SK-N-SH treated with all-trans-retinoic acid at 6 μM for 48 hours (cell line): ENCODE data around the gene CCNT1.

ENCODE experiments used
- ATAC-seq: fragments of 200-7000 bp; cut with Tn5 transposase; 3 replicates; pipeline ENCODE4 v1.9.1; 2020; ENCODE audit warnings: mild to moderate bottlenecking, moderate library complexity
- ARNTL ChIP-seq: fragments of 450-650 bp; formaldehyde crosslinking; IDR thresholded peaks from 2 replicates; pipeline ENCODE4 v1.5.0; 2020; ENCODE audit warnings: low read depth, mild to moderate bottlenecking, moderate library complexity, borderline replicate concordance
- BACH2 ChIP-seq: fragments of 250-450 bp; sonication (Bioruptor Pico); IDR thresholded peaks from 2 replicates; pipeline ENCODE4 v1.9.0; 2021; ENCODE audit warnings: mild to moderate bottlenecking, borderline replicate concordance
- CSDC2 ChIP-seq: fragments of 250-450 bp; sonication (Bioruptor Pico); IDR thresholded peaks from 2 replicates; pipeline ENCODE4 v1.5.0; 2020; ENCODE audit warnings: mild to moderate bottlenecking, moderate library complexity
- ESRRG ChIP-seq: fragments of 250-450 bp; sonication (Bioruptor Pico); IDR thresholded peaks from 2 replicates; pipeline ENCODE4 v1.6.1; 2021; ENCODE audit warnings: mild to moderate bottlenecking
- GLIS3 ChIP-seq: fragments of 250-450 bp; sonication (Bioruptor Pico); IDR thresholded peaks from 2 replicates; pipeline ENCODE4 v1.5.0; 2020; ENCODE audit warnings: mild to moderate bottlenecking, moderate library complexity
- ISL1 ChIP-seq: fragments of 250-450 bp; sonication (Bioruptor Pico); IDR thresholded peaks from 2 replicates; pipeline ENCODE4 v2.1.2; 2022; ENCODE audit warnings: mild to moderate bottlenecking, moderate library complexity
- OSR1 ChIP-seq: fragments of 250-450 bp; sonication (Bioruptor Pico); IDR thresholded peaks from 2 replicates; pipeline ENCODE4 v1.8.0; 2022; ENCODE audit warnings: moderate library complexity, mild to moderate bottlenecking, inconsistent platforms
- PATZ1 ChIP-seq: fragments of 250-450 bp; sonication (Bioruptor Pico); IDR thresholded peaks from 2 replicates; pipeline ENCODE4 v1.8.0; 2020; ENCODE audit warnings: mild to moderate bottlenecking, moderate library complexity, borderline replicate concordance
- POU6F1 ChIP-seq: fragments of 250-450 bp; sonication (Bioruptor Pico); IDR thresholded peaks from 2 replicates; pipeline ENCODE4 v1.8.0; 2021; ENCODE audit warnings: low read depth, mild to moderate bottlenecking, moderate library complexity, borderline replicate concordance
- PPARA ChIP-seq: fragments of 250-450 bp; sonication (Bioruptor Pico); IDR thresholded peaks from 2 replicates; pipeline ENCODE4 v1.5.0; 2020; ENCODE audit warnings: mild to moderate bottlenecking, borderline replicate concordance
- RARB ChIP-seq: fragments of 250-450 bp; sonication (Bioruptor Pico); IDR thresholded peaks from 2 replicates; pipeline ENCODE4 v1.8.0; 2021; ENCODE audit warnings: mild to moderate bottlenecking, moderate library complexity
- SNAI2 ChIP-seq: fragments of 250-450 bp; sonication (Bioruptor Pico); IDR thresholded peaks from 2 replicates; pipeline ENCODE4 v1.5.0; 2020; ENCODE audit warnings: mild to moderate bottlenecking, moderate library complexity
- TCF4 ChIP-seq: fragments of 250-450 bp; sonication (Bioruptor Pico); IDR thresholded peaks from 2 replicates; pipeline ENCODE4 v1.8.0; 2021; ENCODE audit warnings: mild to moderate bottlenecking, moderate library complexity, borderline replicate concordance
- TOX ChIP-seq: fragments of 250-450 bp; sonication (Bioruptor Pico); IDR thresholded peaks from 2 replicates; pipeline ENCODE4 v1.8.0; 2021; ENCODE audit warnings: mild to moderate bottlenecking, moderate library complexity, borderline replicate concordance
- TSHZ2 ChIP-seq: fragments of 250-450 bp; sonication (Bioruptor Pico); IDR thresholded peaks from 2 replicates; pipeline ENCODE4 v1.5.0; 2020; ENCODE audit warnings: mild to moderate bottlenecking, moderate library complexity
- ZFP30 ChIP-seq: fragments of 450-650 bp; formaldehyde crosslinking; IDR thresholded peaks from 2 replicates; pipeline ENCODE4 v1.5.0; 2022; ENCODE audit warnings: mild to moderate bottlenecking, moderate library complexity
- ZNF565 ChIP-seq: fragments of 450-650 bp; formaldehyde crosslinking; conservative IDR thresholded peaks from 2 replicates; pipeline ENCODE4 v1.5.0; 2020; ENCODE audit warnings: low read depth, mild to moderate bottlenecking, moderate library complexity
- ZNF70 ChIP-seq: fragments of 450-650 bp; formaldehyde crosslinking; IDR thresholded peaks from 2 replicates; pipeline ENCODE4 v1.5.0; 2020; ENCODE audit warnings: mild to moderate bottlenecking, moderate library complexity
- ZNF8 ChIP-seq: fragments of 450-650 bp; formaldehyde crosslinking; IDR thresholded peaks from 2 replicates; pipeline ENCODE4 v1.5.0; 2020; ENCODE audit warnings: mild to moderate bottlenecking, moderate library complexity
- TF ChIP-seq, protein P1 (sequence below): fragments of 250-450 bp; sonication (Bioruptor Pico); IDR thresholded peaks from 2 replicates; pipeline ENCODE4 v1.5.1; 2021; ENCODE audit warnings: mild to moderate bottlenecking, moderate library complexity
- TF ChIP-seq, protein P2 (sequence below): fragments of 250-450 bp; sonication (Bioruptor Pico); IDR thresholded peaks from 2 replicates; pipeline ENCODE4 v1.5.1; 2020; ENCODE audit warnings: low read depth, mild to moderate bottlenecking, moderate library complexity

Gene CCNT1

GRCh38 chr12:48744251-48745008 lies 27.9 kb upstream of the CCNT1 start:
- TF ChIP-seq PPARA (CRISPR knock-in tag) (no peak), GLIS3 (no peak), TCF4 (no peak)

DNA sequence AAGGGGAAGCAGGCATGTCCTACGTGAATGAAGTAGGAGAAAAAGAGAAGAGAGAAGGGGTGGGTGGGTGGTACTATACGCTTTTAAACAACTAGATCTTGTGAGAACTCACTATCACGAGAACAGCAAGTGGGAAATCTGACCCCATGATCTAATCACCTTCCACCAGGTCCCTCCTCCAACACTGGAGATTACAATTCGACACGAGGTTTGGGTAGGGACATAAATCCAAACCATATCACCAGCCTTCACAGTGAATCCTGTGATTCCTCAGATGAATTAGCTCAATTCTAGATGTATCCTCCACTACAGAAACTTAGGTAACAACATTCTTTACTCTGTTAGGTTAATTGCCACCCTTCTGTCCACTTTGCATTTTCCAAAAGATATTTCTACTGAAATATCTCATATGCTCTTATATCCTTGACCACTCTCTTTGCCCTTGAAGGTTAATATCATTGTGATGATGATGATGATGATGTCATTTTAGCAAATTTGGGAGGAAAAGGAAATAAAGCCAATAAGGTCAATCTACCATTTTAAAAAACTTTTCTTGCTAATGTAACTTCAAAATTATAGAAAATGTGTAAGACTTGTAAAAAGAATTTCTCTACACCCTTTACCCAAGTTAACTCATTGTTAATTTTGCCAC lies 23.2 kb upstream of the CCNT1 start:
- no peak for TF ChIP-seq OSR1 (CRISPR knock-in tag)
- no peak for TF ChIP-seq ZFP30 (CRISPR knock-in tag)
- no peak for TF ChIP-seq SNAI2
- no peak for TF ChIP-seq GLIS3
- no peak for TF ChIP-seq TSHZ2 (CRISPR knock-in tag)
- TF ChIP-seq PATZ1 (CRISPR knock-in tag), result no peak
- no peak for TF ChIP-seq BACH2
- TF ChIP-seq ISL1 (CRISPR knock-in tag), result no peak
- no peak for TF ChIP-seq TOX (CRISPR knock-in tag)
- TF ChIP-seq ZNF70 (CRISPR knock-in tag), result no peak
- no peak for TF ChIP-seq PPARA (CRISPR knock-in tag)
- TF ChIP-seq TCF4, result no peak
- no peak for TF ChIP-seq ESRRG (CRISPR knock-in tag)
- no peak for TF ChIP-seq ZNF8 (CRISPR knock-in tag)
- no peak for TF ChIP-seq ARNTL (CRISPR knock-in tag)
- TF ChIP-seq RARB (CRISPR knock-in tag), result no peak
- no peak for TF ChIP-seq ZNF565
- TF ChIP-seq, protein P1, sequence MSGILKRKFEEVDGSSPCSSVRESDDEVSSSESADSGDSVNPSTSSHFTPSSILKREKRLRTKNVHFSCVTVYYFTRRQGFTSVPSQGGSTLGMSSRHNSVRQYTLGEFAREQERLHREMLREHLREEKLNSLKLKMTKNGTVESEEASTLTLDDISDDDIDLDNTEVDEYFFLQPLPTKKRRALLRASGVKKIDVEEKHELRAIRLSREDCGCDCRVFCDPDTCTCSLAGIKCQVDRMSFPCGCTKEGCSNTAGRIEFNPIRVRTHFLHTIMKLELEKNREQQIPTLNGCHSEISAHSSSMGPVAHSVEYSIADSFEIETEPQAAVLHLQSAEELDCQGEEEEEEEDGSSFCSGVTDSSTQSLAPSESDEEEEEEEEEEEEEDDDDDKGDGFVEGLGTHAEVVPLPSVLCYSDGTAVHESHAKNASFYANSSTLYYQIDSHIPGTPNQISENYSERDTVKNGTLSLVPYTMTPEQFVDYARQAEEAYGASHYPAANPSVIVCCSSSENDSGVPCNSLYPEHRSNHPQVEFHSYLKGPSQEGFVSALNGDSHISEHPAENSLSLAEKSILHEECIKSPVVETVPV (CRISPR knock-in tag), result no peak
- TF ChIP-seq, protein P2, sequence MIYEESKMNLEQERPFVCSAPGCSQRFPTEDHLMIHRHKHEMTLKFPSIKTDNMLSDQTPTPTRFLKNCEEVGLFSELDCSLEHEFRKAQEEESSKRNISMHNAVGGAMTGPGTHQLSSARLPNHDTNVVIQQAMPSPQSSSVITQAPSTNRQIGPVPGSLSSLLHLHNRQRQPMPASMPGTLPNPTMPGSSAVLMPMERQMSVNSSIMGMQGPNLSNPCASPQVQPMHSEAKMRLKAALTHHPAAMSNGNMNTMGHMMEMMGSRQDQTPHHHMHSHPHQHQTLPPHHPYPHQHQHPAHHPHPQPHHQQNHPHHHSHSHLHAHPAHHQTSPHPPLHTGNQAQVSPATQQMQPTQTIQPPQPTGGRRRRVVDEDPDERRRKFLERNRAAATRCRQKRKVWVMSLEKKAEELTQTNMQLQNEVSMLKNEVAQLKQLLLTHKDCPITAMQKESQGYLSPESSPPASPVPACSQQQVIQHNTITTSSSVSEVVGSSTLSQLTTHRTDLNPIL (CRISPR knock-in tag), result no peak
- TF ChIP-seq POU6F1, result no peak
- ATAC-seq, result no peak

More at GRCh38 chr12:48744251-48745008, 27.9 kb upstream of the CCNT1 start:
- ATAC-seq, result no peak

GRCh38 chr12:48736456-48736855 lies 19.9 kb upstream of the CCNT1 start:
- no peak for TF ChIP-seq ESRRG (CRISPR knock-in tag)
- no peak for TF ChIP-seq ZNF8 (CRISPR knock-in tag)
- no peak for TF ChIP-seq ZNF70 (CRISPR knock-in tag)
- TF ChIP-seq PPARA (CRISPR knock-in tag), result no peak
- no peak for TF ChIP-seq CSDC2 (CRISPR knock-in tag)
- TF ChIP-seq ZFP30 (CRISPR knock-in tag), result no peak
- no peak; the same call in 2 of the 3 replicates for ATAC-seq
